ENCODE measurements around the gene ADRM1.

ADRM1 gene

GRCh38 chr20:62326959-62327725 lies 24.3 kb downstream of the ADRM1 start:
- TF ChIP-seq, protein P1, sequence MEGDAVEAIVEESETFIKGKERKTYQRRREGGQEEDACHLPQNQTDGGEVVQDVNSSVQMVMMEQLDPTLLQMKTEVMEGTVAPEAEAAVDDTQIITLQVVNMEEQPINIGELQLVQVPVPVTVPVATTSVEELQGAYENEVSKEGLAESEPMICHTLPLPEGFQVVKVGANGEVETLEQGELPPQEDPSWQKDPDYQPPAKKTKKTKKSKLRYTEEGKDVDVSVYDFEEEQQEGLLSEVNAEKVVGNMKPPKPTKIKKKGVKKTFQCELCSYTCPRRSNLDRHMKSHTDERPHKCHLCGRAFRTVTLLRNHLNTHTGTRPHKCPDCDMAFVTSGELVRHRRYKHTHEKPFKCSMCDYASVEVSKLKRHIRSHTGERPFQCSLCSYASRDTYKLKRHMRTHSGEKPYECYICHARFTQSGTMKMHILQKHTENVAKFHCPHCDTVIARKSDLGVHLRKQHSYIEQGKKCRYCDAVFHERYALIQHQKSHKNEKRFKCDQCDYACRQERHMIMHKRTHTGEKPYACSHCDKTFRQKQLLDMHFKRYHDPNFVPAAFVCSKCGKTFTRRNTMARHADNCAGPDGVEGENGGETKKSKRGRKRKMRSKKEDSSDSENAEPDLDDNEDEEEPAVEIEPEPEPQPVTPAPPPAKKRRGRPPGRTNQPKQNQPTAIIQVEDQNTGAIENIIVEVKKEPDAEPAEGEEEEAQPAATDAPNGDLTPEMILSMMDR (IDR thresholded peaks at IDR 0.05; ENCODE audit: low read depth, low read length) = no peak
- H3K4me3 ChIP-seq (ENCODE audit: low read depth, low read length) = no peak overlapping the region

DNA sequence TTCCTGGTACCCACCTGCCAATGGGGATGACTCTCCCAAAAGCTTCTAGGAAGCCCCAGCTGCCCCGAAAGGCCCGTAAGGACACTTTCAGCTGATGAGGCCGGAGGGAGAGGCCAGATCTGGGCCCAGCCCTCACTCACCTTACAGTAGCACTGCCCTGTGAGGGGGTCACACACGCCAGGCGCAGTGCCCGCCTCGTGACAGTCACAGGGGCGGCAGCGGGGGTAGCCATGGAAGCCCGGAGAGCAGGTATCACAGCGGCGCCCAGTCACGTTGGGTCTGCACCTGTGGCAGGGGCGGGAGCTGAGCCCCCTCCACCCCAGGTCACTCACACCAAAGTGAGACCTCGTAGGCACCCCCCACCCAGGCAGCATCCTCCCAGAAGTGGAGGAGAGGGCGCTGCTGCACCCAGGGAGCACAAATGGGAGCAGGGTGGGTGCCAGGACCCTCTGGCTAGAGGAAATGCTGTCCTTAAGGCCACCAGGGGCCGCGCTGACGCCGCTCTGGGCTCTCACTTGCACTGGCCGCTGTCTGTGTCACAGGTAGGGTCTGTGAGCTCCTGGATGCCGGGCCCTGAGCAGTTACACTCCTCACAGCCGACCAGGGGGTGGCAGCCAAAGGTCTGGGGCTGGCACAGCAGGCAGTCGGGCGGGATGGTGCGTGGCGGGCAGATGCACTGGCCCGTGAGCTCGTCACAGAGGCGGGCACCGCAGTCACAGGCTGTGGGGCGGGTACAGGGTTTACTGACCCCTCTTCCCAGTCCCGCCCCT lies 25.1 kb downstream of the ADRM1 start:
- TF ChIP-seq, protein P1 (IDR thresholded peaks at IDR 0.05; ENCODE audit: low read depth, low read length) = no peak
- no peak overlapping the region for H3K4me3 ChIP-seq (ENCODE audit: low read depth, low read length)

DNA sequence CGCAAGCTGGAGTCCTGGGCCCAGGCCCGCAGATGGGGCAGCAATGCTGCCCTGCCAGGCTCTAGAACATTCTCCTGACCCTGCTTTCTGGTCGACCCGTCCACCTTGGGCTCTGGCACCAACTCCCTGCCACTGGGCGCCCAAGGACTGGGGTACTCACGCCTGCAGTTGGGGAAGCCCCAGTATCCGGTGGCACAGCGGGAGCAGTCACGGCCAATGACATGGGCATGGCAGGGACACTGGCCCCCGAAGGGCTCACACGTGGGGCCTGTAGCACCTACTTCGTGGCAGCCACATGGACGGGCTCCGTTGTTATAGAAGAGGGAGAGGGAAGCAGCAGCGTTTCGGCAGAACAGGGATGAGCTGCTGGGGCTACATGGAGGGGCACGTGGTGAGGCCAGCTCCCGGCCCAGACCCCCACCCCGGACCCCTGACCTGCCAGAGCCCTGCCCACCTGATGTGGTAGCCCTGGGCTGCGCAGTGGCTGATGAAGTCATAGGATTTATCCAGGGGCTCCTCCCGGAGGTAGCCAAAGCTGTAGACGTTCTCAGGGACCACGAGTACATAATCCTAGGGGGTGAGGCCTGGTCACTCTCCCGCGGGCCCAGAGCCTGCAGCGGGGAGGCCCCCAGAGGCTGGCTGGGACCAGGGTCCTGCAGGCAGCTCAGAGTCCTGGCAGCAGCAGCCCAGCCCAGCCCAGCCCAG lies 26.0 kb downstream of the ADRM1 start:
- TF ChIP-seq, protein P1 (IDR thresholded peaks at IDR 0.05; ENCODE audit: low read depth, low read length) = no peak
- H3K4me3 ChIP-seq (ENCODE audit: low read depth, low read length) = no peak overlapping the region

DNA sequence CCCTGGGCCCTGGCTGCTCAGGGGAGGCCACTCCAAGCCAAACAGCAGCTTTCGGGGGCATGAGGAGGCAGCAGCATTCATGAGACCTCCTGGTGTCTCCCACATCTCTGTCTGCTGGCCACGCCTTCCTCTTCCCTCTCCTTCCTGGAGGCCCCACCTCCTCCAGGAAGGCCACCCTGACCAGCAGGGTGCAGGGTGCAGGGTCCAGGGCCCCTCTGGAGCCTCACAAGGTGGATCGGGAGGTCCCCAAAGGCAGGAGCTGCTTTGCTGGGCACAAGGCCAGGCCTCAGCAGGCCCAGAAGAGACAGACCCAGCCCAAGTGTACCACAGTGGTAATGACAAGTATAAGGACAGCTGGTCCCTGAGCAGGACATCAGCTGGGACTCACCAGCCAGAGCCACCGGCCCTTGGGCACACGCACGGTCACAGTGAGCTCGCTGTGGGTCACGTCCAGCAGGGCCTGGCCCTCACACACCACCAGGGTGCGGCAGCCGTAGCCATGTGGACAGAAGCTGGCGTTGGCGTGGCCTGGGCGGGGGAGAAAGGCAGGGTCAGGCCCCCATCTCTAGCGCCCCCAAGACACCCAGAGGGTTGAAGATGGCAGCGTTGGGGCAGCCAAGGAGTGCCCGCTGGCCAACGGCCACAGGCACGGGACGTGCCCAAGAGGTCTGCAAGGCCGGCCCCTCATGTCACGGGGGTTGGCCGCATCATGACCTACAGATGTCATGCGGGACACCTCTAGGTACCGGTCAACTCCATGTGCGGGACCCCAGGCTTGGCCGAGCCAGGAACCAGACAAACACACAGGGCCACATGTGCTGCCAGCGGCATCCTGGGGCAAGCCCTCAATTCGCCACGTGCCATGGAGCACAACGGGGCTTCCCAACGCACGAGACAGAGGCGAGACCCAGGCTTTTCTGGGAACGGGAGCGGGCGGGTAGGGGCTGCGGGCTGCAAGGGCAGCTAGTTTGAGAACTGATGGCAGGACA lies 26.9 kb downstream of the ADRM1 start:
- TF ChIP-seq, protein P1 (IDR thresholded peaks at IDR 0.05; ENCODE audit: low read depth, low read length) = no peak
- H3K4me3 ChIP-seq (ENCODE audit: low read depth, low read length) = no peak overlapping the region

- TF ChIP-seq, protein P1 (IDR thresholded peaks at IDR 0.05; ENCODE audit: low read depth, low read length) = no peak
- H3K4me3 ChIP-seq (ENCODE audit: low read depth, low read length) = no peak overlapping the region
Observed at GRCh38 chr20:62330576-62331317, 27.9 kb downstream of the ADRM1 start.

GRCh38 chr20:62331347-62331746 lies 28.6 kb downstream of the ADRM1 start:
- TF ChIP-seq, protein P1 (IDR thresholded peaks at IDR 0.05; ENCODE audit: low read depth, low read length) = no peak
- no peak overlapping the region for H3K4me3 ChIP-seq (ENCODE audit: low read depth, low read length)

All from WI38 (cell line).